Measurements from ENCODE around the gene PCDHA7.

- TF ChIP-seq POLR2A (IDR thresholded peaks at IDR 0.05) (no peak), CTCF (IDR thresholded peaks at IDR 0.05) (no peak)
Observed at GRCh38 chr5:140795259-140795641, 38.8 kb upstream of the PCDHA7 start.

Measured in right lobe of liver (tissue), 4 donors.